IMR-90 (cell line): Measurements from ENCODE around the gene URM1. TPM values are rescaled to one million over a fixed set of nuclear protein-coding genes. Genes with fewer than 3 reads are reported as not detected.

ENCODE experiments used
- ATAC-seq: fragments of 200-7000 bp; cut with Tn5 transposase; 2 replicates; pipeline ENCODE4 v1.9.1; 2020; ENCODE audit warnings: low read depth, mild to moderate bottlenecking, moderate library complexity
- BruUV-seq: library from RNA; stranded (reverse); fragments of 400-500 nt; replicated peaks from 2 replicates; lab custom pipeline; 2021; lab: Mats Ljungman, UMichigan
- CTCF ChIA-PET: fragments of 300-600 bp; formaldehyde crosslinking; extraction: SDS; loops from one replicate; lab custom pipeline; 2021; ENCODE audit warnings: antibody characterized with exemption; lab: Yijun Ruan, JAX
- POLR2A ChIA-PET: fragments of 300-600 bp; sonication (Branson Sonifier 250); formaldehyde crosslinking; loops from one replicate; lab custom pipeline; 2022; ENCODE audit warnings: antibody characterized with exemption; ENCODE audit not compliant: unreplicated experiment; lab: Charles Lee
- DNase-seq: peaks from one replicate; pipeline ENCODE4 v3.0.0; 2013
- H2AFZ ChIP-seq: replicated peaks from 2 replicates; pipeline ENCODE3; 2013; ENCODE audit warnings: low read length, mild to moderate bottlenecking; ENCODE audit not compliant: poor library complexity
- H2AK5ac ChIP-seq: 2 replicates; pipeline ENCODE4 v1.6.1; 2013; ENCODE audit warnings: low read depth, low read length, inconsistent platforms
- H2AK9ac ChIP-seq: replicated peaks from 2 replicates; pipeline ENCODE3; 2013; ENCODE audit warnings: mild to moderate bottlenecking, low read depth, low read length, moderate library complexity; ENCODE audit not compliant: poor library complexity
- H2BK120ac ChIP-seq: 2 replicates; pipeline ENCODE4 v1.6.1; 2013; ENCODE audit warnings: low read depth, low read length, inconsistent platforms
- H2BK15ac ChIP-seq: 3 replicates; pipeline ENCODE4 v1.6.1; 2013; ENCODE audit warnings: low read depth, low read length, inconsistent platforms
- H2BK20ac ChIP-seq: 2 replicates; pipeline ENCODE4 v1.6.1; 2013; ENCODE audit warnings: low read depth, mild to moderate bottlenecking, inconsistent platforms, low read length, moderate library complexity
- H2BK5ac ChIP-seq: 2 replicates; pipeline ENCODE4 v1.6.1; 2013; ENCODE audit warnings: mild to moderate bottlenecking, low read depth, low read length, inconsistent platforms; ENCODE audit not compliant: poor library complexity, severe bottlenecking
- H3K14ac ChIP-seq: replicated peaks from 2 replicates; pipeline ENCODE4 v1.6.1; 2013; ENCODE audit warnings: low read depth, low read length, inconsistent platforms
- H3K18ac ChIP-seq: 2 replicates; pipeline ENCODE4 v1.6.1; 2013; ENCODE audit warnings: low read depth, low read length, control low read depth
- H3K23ac ChIP-seq: 2 replicates; pipeline ENCODE4 v1.6.1; 2013; ENCODE audit warnings: low read depth, low read length, inconsistent platforms
- H3K27ac ChIP-seq: 2 replicates; pipeline ENCODE4 v1.5.1; 2013; ENCODE audit warnings: mild to moderate bottlenecking, control low read depth, low read length; ENCODE audit not compliant: insufficient read depth
- H3K27me3 ChIP-seq: 2 replicates; pipeline ENCODE4 v1.6.1; 2013; ENCODE audit warnings: low read length; ENCODE audit not compliant: control insufficient read depth, insufficient read depth
- H3K36me3 ChIP-seq: 2 replicates; pipeline ENCODE4 v1.6.1; 2013; ENCODE audit warnings: low read length, mixed read lengths; ENCODE audit not compliant: control insufficient read depth, insufficient read depth
- H3K4ac ChIP-seq: 2 replicates; pipeline ENCODE4 v1.6.1; 2013; ENCODE audit warnings: low read depth, low read length, inconsistent platforms
- H3K4me1 ChIP-seq: 2 replicates; pipeline ENCODE4 v1.6.1; 2013; ENCODE audit warnings: low read length, mixed read lengths; ENCODE audit not compliant: control insufficient read depth, insufficient read depth
- H3K4me2 ChIP-seq: 2 replicates; pipeline ENCODE4 v1.6.1; 2013; ENCODE audit warnings: low read depth, mild to moderate bottlenecking, control low read depth, low read length, moderate library complexity
- H3K4me3 ChIP-seq: 2 replicates; pipeline ENCODE4 v1.5.1; 2013; ENCODE audit warnings: low read depth, mild to moderate bottlenecking, control low read depth, low read length, moderate library complexity; ENCODE audit not compliant: insufficient read depth
- H3K56ac ChIP-seq: 2 replicates; pipeline ENCODE4 v1.6.1; 2013; ENCODE audit warnings: low read length, inconsistent platforms; ENCODE audit not compliant: insufficient read depth; ENCODE audit errors: extremely low read depth
- H3K79me1 ChIP-seq, 2 experiments: 2 replicates each; pipeline ENCODE4 v1.6.1; 2013; ENCODE audit warnings: low read length in 2 of 2, inconsistent platforms in 1 of 2, low read depth in 1 of 2
- H3K9ac ChIP-seq: 2 replicates; pipeline ENCODE4 v1.6.1; 2013; ENCODE audit warnings: low read depth, low read length, control low read depth
- H3K9me1 ChIP-seq: 2 replicates; pipeline ENCODE4 v1.6.1; 2013; ENCODE audit warnings: low read length, inconsistent platforms; ENCODE audit not compliant: insufficient read depth
- H3K9me3 ChIP-seq: 2 replicates; pipeline ENCODE4 v1.6.1; 2013; ENCODE audit warnings: low read length; ENCODE audit not compliant: control insufficient read depth, insufficient read depth
- H4K20me1 ChIP-seq: 2 replicates; pipeline ENCODE4 v1.6.1; 2013; ENCODE audit warnings: low read length, inconsistent platforms; ENCODE audit not compliant: insufficient read depth
- H4K5ac ChIP-seq: 2 replicates; pipeline ENCODE4 v1.6.1; 2013; ENCODE audit warnings: mild to moderate bottlenecking, low read depth, low read length, control low read depth
- H4K8ac ChIP-seq, 2 experiments: 2 replicates each; pipeline ENCODE4 v1.6.1; 2013; ENCODE audit warnings: low read depth in 2 of 2, low read length in 2 of 2, control low read depth in 1 of 2, inconsistent platforms in 1 of 2
- H4K91ac ChIP-seq: 2 replicates; pipeline ENCODE4 v1.6.1; 2013; ENCODE audit warnings: low read depth, low read length, inconsistent platforms; ENCODE audit not compliant: insufficient read depth
- BHLHE40 ChIP-seq: fragments of 150-350 bp; IDR thresholded peaks from 2 replicates; pipeline ENCODE4 v1.6.1; 2016; ENCODE audit warnings: mild to moderate bottlenecking, low read depth, low read length
- MAFK ChIP-seq: IDR thresholded peaks from 2 replicates; pipeline ENCODE4 v1.6.1; 2012; ENCODE audit warnings: low read depth, low read length, improper control_type of control experiment
- NFE2L2 ChIP-seq: fragments of 150-350 bp; IDR thresholded peaks from 2 replicates; pipeline ENCODE4 v1.6.1; 2016; ENCODE audit warnings: low read depth, mild to moderate bottlenecking, low read length
- POLR2A ChIP-seq: IDR thresholded peaks from 2 replicates; pipeline ENCODE4 v1.6.1; 2012; ENCODE audit warnings: mild to moderate bottlenecking, low read depth, low read length
- RAD21 ChIP-seq: IDR thresholded peaks from 2 replicates; pipeline ENCODE4 v1.6.1; 2012; ENCODE audit warnings: low read length, improper control_type of control experiment
- WGBS, 2 experiments: methylation state at CpG; one replicate each; pipeline versions ENCODE4 v1.1.5 to v1.1.7; 2013; ENCODE audit warnings: missing lambda C conversion rate in 2 of 2; ENCODE audit not compliant: insufficient read length in 1 of 2; ENCODE audit errors: extremely low coverage in 2 of 2; 5-methylcytosine and 5-hydroxymethylcytosine counted together
- dilution Hi-C: fragments of 300-500 bp; cut with HindIII; formaldehyde crosslinking; loops from one replicate; pipeline ENCODE4 v1.14.3; 2018; ENCODE audit warnings: low sequenced_read_pairs; ENCODE audit not compliant: unreplicated experiment
- in situ Hi-C: fragments of 300-500 bp; cut with MboI; formaldehyde crosslinking; loops from 3 replicates; pipeline ENCODE4 v1.14.3; 2019; ENCODE audit warnings: low sequenced_read_pairs, inconsistent platforms, mixed read lengths
- intact Hi-C: fragments of 100-400 bp; cut with micrococcal nuclease; formaldehyde crosslinking; loops from 2 replicates; pipeline ENCODE4 v1.10.0; 2022
- polyA plus RNA-seq, 3 experiments: library from polyadenylated mRNA; depleted of rRNA; stranded (reverse); fragments of >200 nt; gene quantifications; 2 replicates each; pipeline ENCODE4 v1.2.3, GENCODE V29; 2012; ENCODE audit warnings: low replicate concordance in 1 of 3
- total RNA-seq: library from RNA; depleted of rRNA; stranded (reverse); fragments of >200 nt; gene quantifications from 2 replicates; pipeline ENCODE4 v1.2.3, GENCODE V29; 2012
- TF ChIP-seq, protein P1 (sequence below): fragments of 150-350 bp; IDR thresholded peaks from 2 replicates; pipeline ENCODE4 v1.6.1; 2017; ENCODE audit warnings: mild to moderate bottlenecking, antibody characterized with exemption, low read length, low read depth

Gene URM1
- total and polyA plus RNA-seq, 2 of the 4 experiments (the other 2 are of a cell fraction), result 33.2 to 66.9 TPM

DNA sequence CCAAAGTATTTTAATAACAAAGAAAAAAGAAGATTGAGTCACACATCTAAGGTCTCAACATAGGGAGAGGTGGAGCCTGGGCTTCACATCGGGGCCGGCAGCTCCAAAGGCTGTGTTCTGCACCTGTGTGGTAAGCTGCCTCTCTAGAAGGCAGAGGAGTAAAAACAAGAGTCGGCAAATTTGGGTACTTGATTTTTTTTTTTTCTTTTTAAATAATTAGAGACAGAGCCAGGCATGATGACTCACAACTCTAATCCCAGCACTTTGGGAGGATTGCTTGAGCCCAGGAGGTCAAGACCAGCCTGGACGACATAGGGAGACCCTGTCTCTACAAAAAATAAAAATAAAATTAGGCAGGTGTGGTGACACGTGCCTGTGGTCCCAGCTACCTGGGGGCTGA is 4.7 kb downstream of the URM1 start:
- no peak overlapping the region for H3K4me2 ChIP-seq
- no peak overlapping the region for H3K4me3 ChIP-seq
- H2BK120ac ChIP-seq, result no peak overlapping the region
- no peak overlapping the region for H4K91ac ChIP-seq
- no peak overlapping the region for H3K23ac ChIP-seq
- TF ChIP-seq MAFK (peak; percentile 65), POLR2A (no peak), BHLHE40 (no peak), RAD21 (no peak), NFE2L2 (no peak)
- TF ChIP-seq, protein P1, sequence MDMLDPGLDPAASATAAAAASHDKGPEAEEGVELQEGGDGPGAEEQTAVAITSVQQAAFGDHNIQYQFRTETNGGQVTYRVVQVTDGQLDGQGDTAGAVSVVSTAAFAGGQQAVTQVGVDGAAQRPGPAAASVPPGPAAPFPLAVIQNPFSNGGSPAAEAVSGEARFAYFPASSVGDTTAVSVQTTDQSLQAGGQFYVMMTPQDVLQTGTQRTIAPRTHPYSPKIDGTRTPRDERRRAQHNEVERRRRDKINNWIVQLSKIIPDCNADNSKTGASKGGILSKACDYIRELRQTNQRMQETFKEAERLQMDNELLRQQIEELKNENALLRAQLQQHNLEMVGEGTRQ, result no peak
- H3K4ac ChIP-seq, result no peak overlapping the region
- no peaks in the 10 kb centered on the region for H3K27me3 ChIP-seq
- in situ Hi-C loops, result no loop called here
- peaks cover 12% of the 10 kb centered on the region for H3K9me1 ChIP-seq
- no TSS peak for BruUV-seq
- no peak overlapping the region for H2AK5ac ChIP-seq
- H2BK5ac ChIP-seq, result no peak overlapping the region
- no peak overlapping the region for H4K8ac ChIP-seq
- no peak overlapping the region for H3K18ac ChIP-seq
- dilution Hi-C loops, result no loop called here
- peak overlapping the region; percentile 5 for H2AK9ac ChIP-seq
- H2BK20ac ChIP-seq, result no peak overlapping the region
- DNase-seq, result no peak
- no peak overlapping the region for H2BK15ac ChIP-seq
- H3K36me3 ChIP-seq, result peaks cover 13% of the 10 kb centered on the region
- H4K5ac ChIP-seq, result no peak overlapping the region
- POLR2A ChIA-PET, result no interaction called here
- H3K79me1 ChIP-seq, result peaks cover 37 to 75% of the 10 kb centered on the region in 2 experiments
- no peak for ATAC-seq
- WGBS, 2 experiments, result 83% methylated on average over 1 of the region's 5 CpGs; no CpG with 5 or more reads in 1 of the 2 experiments
- H3K27ac ChIP-seq, result no peak overlapping the region
- intact Hi-C loops, result no loop called here
- H3K9ac ChIP-seq, result no peak overlapping the region
- no peak overlapping the region for H3K56ac ChIP-seq
- peaks cover 11% of the 10 kb centered on the region for H3K4me1 ChIP-seq
- H3K14ac ChIP-seq, result no peak overlapping the region
- CTCF ChIA-PET, result no interaction called here
- no peak overlapping the region for H2AFZ ChIP-seq
- 0 out of 2 replicates have a peak, but pooled peaks cover 4% of the 10 kb centered on the region for H4K20me1 ChIP-seq
- H3K9me3 ChIP-seq, result no peaks in the 10 kb centered on the region
